DMS114 treated with DMSO at 0.1 percent for 48 hours (cell line): Measurements from ENCODE around the gene TSTD1.
"Not testable (repeated sequence)": the region's sequence is repeated elsewhere in the genome, so short reads cannot be mapped to it uniquely, and the experiment has no call there.

Experiments used
- DNase-seq: peaks from one replicate; lab custom pipeline; 2025; ENCODE audit not compliant: unreplicated experiment; lab: John Stamatoyannopoulos, UW

Gene TSTD1

DNA sequence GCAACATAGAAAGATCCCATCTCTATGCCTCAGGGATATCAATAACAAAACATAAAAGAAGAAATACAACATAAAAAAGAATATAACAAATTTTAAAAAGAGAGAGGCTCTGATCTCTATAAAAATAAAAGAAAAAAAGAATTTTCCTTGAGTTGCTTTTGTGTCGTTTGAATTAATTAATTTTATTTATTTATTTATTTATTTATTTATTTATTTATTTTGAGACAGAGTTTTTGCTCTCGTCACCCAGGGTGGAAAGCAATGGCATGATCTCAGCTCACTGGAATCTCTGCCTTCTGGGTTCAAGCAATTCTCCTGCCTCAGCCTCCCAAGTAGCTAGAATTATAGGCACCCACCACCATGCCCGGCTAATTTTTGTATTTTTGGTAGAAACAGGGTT is 26.3 kb downstream of the TSTD1 start:
- DNase-seq: no peak

DNA sequence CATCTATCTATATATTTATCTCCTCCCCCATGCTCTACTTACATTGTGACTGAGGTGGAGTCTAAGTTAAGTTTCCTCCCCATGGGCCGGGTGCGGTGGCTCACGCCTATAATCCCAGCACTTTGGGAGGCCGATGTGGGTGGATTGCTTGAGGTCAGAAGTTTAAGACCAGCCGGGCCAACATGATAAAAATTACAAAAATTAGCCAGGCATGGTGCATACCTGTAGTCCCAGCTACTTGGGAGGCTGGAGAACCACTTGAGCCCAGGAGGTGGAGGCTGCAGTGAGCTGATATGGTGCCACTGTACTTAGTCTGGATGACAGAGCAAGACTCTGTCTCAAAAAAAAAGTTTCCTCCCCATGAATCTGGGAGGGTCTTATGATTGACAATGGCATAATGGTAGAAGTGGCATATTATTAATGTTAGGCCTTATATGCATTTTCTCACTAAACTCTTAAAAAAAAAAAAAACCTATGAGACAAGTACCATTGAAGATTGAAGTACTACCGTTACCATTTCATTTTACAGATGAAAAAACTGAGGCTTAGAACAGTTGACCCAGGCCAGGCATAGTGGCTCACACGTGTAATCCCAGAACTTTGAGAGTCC is 29.1 kb downstream of the TSTD1 start:
- DNase-seq: no peak

DNA sequence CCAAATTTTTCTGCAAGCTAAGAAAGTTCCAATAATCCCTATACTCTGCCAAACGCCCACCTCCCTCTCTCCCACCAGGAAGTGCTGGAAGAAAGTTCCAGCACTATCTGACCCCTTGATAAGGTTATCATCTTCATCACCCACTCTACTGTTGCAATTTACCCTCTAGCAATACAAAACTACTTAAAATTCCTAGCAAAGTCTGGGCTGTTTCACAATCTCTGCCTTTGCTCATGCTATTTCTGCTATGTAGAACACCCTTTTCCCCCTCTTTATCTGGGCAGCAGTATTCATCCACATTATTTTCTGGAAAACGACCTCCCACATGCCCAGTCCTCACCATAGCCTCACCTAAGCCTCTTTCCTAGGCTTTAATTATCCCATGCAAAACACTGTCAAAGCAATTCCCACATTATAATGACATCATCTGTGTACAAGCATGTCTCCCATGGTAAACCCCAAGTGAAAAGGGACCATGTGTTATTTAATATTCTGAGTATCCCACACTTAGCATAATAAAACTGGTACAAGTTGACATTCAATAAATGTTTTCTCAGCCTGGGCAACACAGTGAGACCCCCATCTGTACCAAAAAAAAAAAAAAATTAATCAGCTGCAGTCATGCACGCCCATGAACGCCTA is 29.8 kb downstream of the TSTD1 start:
- no peak for DNase-seq

GRCh38 chr1:161007369-161007768 is 31.4 kb downstream of the TSTD1 start:
- no peak for DNase-seq

GRCh38 chr1:161006563-161006962 is 32.2 kb downstream of the TSTD1 start:
- no peak for DNase-seq

DNA sequence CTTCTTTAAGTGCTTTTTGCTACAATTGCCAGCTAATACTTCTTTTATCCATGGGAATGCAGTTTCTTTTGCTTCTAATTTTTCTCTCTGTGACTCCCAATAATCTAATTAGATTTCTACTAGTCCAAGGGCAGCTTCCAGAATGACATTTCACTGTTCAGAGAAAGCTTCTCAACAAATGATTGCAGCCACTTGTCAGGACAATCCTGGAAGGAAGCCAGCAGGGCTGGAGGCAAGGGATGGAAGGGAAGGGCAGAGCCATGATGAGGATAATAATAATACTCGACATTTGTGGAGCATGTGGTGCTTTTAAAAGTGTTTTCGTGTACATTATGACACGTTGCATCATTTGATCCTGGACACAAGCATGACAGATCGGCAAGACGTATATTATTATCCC is 37.2 kb downstream of the TSTD1 start:
- DNase-seq: no peak

GRCh38 chr1:161000736-161001480 is 37.9 kb downstream of the TSTD1 start:
- DNase-seq: no peak

DNA sequence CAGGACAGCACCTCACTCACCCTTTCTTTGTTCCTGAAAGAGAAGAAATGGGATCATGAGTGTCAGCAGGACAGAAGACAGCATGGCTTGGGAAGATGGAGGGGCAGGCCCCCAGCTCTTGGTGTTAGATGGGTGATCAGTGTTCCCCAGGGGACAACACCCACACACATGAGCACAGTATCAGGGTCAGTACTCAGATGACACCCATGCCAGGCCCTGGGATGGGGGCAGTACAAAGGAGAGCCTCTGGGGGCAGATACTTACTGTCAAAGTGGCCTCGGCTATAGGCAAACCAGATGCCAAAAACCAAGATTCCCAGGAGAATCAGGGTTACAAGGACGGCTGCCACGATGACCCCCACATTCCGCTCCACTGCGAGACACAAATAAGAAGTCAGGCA is 39.4 kb downstream of the TSTD1 start:
- no peak for DNase-seq

- DNase-seq: peak; percentile 71
Observed at GRCh38 chr1:160997323-160998038, 41.3 kb downstream of the TSTD1 start.

- DNase-seq: no peak
Observed at GRCh38 chr1:160996178-160996577, 42.6 kb downstream of the TSTD1 start.

DNA sequence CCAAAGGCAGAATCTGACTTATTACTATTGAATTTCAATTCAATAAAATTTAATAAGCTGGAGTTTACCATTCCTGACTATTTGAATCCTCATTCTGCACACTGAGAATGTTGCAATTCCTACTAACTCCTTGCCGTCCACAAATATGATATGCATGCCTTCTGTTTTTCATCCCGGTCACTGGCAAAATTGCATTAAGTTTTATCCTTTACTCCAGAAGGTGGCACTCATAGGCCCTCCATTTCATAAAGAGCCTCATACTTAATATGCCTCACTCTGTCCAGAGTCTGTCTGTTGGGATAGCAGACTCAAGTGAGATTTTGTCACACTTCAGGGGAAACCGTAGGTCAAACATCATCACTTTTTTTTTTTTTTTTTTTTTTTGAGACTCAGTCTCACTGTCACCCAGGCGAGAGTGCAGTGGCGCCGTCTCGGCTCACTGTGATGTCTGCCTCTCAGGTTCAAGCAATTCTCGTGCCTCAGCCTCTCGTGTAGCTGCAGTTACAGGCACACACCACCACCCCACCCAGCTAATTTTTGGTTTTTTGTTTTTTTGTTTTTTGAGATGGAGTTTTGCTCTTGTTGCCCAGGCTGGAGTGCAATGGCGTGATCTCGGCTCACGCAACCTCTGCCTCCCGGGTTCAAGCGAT is 45.1 kb downstream of the TSTD1 start:
- peak; percentile 28 for DNase-seq

GRCh38 chr1:160992036-160992435 is 46.7 kb downstream of the TSTD1 start:
- DNase-seq: not testable (repeated sequence)
